GM12873 (cell line): ENCODE measurements around the gene ARID4B.

ENCODE experiments used
- TF ChIP-seq, protein P1 (sequence below): IDR thresholded peaks from 2 replicates; pipeline ENCODE4 v1.5.1; 2012; ENCODE audit warnings: low read depth, mild to moderate bottlenecking, moderate library complexity, low read length, control low read depth; ENCODE audit not compliant: insufficient read depth; ENCODE audit errors: missing control alignments

The ARID4B gene

DNA sequence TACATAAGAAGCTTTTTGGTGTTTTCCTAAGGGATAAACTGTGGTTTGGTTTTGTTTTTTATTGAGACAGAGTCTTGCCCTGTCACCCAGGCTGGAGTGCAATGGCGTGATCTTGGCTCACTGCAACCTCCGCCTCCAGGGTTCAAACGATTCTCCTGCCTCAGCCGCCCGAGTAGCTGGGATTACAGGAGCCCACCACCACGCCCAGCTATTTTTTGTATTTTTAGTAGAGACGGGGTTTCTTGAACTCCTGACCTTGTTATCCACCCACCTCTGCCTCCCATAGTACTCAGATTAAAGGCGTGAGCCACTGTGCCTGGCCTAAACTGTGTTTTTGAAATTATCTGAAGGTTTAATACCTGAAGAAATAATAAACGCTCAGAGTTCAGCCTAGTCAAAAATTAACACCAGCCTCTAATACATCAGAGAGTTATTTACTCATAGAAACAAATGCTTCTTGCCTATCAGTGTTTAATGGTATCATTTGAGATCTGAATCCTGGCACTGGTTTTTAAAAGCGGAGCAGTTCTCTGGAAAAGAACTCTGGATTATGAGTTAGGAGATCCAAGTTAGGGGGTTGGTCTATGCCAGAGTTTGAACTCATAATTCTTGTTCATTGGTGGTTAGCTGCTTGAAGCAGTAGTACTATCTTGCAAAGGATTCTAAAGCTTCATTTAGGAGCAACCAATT lies 28.7 kb downstream of the ARID4B start:
- TF ChIP-seq, protein P1, sequence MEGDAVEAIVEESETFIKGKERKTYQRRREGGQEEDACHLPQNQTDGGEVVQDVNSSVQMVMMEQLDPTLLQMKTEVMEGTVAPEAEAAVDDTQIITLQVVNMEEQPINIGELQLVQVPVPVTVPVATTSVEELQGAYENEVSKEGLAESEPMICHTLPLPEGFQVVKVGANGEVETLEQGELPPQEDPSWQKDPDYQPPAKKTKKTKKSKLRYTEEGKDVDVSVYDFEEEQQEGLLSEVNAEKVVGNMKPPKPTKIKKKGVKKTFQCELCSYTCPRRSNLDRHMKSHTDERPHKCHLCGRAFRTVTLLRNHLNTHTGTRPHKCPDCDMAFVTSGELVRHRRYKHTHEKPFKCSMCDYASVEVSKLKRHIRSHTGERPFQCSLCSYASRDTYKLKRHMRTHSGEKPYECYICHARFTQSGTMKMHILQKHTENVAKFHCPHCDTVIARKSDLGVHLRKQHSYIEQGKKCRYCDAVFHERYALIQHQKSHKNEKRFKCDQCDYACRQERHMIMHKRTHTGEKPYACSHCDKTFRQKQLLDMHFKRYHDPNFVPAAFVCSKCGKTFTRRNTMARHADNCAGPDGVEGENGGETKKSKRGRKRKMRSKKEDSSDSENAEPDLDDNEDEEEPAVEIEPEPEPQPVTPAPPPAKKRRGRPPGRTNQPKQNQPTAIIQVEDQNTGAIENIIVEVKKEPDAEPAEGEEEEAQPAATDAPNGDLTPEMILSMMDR = no peak

DNA sequence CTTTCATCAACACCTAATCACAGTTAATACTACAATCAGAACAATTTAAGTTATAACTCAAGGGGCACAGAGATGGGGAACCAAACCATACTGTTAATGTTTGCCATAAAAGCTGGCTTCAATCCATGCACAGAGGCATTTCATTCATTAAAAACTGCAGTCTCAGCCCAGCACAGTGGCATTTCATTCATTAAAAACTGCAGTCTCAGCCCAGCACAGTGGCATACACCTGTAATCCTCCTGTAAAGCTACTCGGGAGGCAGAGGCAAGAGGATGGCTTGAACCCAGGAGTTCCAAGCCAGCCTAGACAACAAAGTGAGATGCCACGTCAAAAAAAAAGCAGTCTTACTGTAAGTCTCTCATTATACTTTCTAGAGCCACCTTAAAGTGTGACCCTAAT lies 29.2 kb downstream of the ARID4B start:
- TF ChIP-seq, protein P1 = no peak

DNA sequence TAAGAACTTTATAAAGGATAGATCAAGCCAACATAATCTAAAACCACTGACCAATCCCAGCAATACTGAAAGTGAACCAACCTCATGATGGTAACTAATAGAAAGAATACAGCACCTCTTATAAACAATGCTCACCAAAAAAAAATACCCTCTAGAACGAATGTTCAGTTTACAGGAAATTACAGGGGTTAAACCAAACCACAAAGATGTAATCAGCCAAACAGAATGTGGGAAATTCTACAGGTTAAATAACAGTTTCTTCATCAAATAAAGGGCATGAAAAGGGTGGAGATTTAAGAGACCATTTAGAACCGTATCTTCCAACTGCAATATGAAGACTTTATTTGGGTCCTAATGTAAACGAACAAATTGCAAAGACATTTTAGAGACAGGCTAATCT lies 30.4 kb downstream of the ARID4B start:
- TF ChIP-seq, protein P1 = no peak

DNA sequence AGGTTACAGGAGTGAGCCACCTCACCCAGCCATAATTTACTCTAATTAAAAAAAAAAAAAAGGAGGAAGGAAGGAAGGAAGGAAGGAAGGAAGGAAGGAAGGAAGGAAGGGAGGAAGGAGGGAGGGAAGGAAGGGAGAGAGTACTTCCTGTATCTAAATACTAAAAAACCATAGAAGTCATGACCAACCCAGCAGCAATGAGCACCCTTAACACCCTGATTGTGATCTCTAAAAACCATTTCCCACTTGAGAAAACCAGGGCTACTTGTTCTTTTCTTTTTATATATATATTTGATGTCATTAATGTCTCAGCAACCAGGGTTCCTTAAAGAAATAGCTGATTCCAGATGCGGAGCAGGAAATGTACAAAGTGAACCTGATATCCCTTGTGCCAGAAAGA lies 31.2 kb downstream of the ARID4B start:
- TF ChIP-seq, protein P1 = no peak

DNA sequence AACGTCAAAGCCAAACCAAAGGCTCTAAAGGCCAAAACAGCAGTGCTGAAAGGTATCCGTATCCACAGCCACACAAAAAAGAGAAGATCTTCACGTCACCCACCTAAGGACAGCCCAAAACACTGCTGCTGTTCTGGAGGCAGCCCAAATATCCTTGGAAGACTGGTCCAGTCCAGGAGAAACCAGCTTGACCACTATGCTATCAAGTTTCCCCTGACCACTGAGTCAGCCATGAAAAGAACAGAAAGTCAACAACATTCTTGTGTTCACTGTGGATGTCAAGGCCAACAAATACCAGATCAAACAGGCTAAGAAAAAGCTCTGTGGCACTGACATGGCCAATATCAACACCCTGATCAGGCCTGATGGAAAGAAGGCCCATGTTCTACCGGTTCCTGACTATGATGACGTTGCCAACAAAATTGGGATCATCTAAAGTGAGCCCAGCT lies 32.1 kb downstream of the ARID4B start:
- TF ChIP-seq, protein P1 = no peak

DNA sequence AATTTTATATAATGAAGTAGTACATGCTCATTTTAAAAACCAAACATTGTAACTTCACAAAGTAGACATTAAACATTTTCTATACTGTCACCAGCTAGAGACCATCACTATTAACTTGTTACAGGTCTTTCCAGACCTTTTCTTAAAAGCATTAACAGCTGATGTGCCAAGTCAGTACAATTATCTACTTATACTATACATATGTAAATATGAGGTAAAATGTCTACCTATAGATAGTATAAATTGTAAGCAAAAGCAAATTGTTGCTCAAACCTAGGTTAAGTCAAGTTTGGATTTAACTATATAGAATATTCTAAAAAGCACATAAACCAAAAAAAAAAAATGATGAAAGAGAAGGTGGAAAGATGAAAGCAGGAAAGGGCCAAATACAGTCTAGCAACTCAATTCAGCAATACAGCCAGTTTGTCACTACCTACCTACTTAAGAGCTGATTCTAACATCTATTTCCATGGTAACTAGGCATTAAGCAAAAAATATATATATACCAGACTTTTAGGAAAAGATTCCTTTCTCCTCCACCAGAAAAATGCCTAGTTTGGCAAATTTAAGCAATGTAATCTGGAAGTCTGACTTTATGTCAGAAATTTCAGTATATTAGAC lies 34.5 kb downstream of the ARID4B start:
- TF ChIP-seq, protein P1 = no peak

DNA sequence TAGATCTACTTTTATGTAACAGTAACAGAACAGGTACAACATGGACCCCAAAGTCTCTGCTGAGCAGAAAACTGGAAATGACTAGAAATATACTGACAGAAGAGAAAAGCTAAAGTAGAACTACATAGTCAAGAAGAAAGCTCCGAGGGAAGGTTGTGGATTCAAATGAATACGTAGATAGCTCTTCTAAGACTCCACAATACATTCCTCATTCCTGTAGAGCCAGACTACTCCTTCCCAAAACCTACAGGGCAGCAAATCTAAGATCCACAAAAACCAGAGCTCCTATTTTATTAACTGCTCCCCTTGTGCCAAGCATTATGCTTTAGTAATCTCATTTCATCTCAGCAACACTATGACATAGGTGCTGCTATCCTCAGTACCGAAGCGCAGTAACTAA lies 35.2 kb downstream of the ARID4B start:
- TF ChIP-seq, protein P1 = no peak
